NCI-H1417 (cell line): ENCODE results near the gene NSMCE4A.
A peak's percentile ranks its signal among the peaks of the same experiment; 100 is the strongest.
"Not testable (repeated sequence)": the region's sequence is repeated elsewhere in the genome, so short reads cannot be mapped to it uniquely, and the experiment has no call there.

Experiments used
- DNase-seq, 3 experiments: peaks; one replicate each; lab custom pipeline; 2025; lab: John Stamatoyannopoulos, UW

NSMCE4A gene

DNA sequence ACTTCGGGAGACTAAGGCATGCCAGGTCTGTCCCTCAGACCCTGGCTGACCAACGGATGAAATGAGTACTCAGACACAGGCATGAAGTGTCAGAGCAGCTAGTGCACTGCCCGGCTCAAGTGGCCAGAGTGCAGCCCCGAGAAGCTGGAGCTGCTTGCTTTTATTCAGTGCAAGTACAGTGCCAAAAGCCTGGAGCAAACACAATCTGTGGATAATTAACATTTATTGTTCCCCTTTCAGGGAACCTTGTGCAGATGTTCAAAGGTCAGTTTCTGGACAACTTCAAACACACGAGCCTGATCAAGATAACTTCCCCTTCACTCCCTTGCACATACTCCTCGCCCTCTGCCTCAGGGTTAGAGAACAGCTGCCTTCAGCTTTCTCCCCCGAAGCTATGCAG lies 39.3 kb downstream of the NSMCE4A start:
- no peak for DNase-seq

DNA sequence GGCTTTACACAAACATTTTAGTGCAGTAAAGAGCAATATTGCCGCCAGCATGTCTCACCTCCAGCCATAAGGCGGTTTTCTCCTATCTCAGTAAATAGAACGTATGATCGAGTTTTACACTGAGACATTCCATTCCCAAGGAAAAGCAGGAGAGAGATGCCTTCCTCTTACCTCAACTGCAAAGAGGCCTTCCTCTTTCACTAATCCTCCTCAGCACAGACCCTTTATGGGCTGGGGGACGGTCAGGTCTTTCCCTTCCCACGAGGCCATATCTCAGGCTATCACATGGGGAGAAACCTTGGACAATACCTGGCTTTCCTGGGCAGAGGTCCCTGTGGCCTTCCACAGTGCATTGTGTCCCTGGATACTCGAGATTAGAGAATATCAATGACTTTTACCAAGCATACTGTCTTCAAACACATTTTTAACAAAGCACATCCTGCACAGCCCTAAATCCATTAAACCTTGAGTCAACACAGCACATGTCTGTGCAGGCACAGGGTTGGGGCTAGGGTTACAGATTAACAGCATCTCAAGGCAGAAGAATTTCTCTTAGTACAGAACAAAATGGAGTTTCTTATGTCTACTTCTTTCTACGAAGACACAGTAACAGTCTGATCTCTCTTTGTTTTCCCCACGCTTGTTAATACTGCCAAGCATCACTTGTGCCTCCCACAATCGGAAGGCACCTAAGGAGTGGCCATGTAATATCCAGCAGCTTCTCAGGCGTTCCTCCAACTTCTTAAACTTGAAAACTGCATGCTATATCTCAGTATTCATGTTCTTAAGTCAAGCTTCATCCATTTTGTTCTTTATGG lies 44.5 kb downstream of the NSMCE4A start:
- DNase-seq, result not testable (repeated sequence)

DNA sequence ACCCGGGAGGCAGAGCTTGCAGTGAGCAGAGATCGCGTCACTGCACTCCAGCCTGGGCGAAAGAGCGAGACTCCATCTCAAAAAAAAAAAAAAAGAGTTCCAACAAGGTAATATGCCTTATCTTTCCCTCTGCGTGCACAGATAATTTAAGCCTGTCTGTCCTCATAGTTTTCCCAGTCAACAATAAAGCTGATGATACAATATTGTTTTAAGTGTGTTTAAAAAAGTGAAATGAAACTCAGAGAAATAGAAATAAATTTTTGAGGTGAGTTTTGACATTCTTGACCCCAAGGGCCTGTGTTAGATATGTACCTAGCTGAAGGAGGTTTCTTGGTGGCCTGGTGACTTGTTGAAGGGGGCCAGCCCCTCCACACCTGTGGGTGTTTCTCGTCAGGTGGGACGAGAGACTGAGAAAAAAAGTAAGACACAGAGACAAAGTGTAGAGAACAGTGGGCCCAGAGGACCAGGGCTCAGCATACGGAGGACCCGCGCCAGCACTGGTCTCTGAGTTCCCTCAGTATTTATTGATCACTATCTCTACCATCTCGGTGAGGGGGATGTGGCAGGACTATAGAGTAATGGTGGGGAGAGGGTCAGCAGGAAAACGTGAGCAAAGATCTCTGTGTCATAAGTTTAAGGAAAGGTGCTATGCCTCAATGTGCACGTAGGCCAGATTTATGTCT lies 45.3 kb downstream of the NSMCE4A start:
- not testable (repeated sequence) for DNase-seq

DNA sequence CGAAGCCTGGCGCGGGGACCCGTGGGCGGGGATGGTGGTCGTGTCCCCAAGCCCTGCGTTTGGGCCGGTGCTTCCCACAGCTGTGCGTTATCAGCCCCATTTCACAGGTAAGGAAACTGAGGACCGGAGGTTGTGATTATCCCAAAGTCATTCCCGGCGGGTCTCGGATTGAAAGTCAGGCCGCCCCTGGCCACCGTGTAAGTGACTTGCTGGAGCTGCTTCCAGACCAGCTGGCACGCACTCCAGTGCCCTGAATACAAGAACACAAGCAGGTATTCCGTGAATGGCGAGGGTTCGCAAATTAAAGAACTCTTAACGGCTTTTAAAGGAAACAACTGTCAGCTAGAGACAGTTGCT lies 46.5 kb downstream of the NSMCE4A start:
- no peak for DNase-seq

DNA sequence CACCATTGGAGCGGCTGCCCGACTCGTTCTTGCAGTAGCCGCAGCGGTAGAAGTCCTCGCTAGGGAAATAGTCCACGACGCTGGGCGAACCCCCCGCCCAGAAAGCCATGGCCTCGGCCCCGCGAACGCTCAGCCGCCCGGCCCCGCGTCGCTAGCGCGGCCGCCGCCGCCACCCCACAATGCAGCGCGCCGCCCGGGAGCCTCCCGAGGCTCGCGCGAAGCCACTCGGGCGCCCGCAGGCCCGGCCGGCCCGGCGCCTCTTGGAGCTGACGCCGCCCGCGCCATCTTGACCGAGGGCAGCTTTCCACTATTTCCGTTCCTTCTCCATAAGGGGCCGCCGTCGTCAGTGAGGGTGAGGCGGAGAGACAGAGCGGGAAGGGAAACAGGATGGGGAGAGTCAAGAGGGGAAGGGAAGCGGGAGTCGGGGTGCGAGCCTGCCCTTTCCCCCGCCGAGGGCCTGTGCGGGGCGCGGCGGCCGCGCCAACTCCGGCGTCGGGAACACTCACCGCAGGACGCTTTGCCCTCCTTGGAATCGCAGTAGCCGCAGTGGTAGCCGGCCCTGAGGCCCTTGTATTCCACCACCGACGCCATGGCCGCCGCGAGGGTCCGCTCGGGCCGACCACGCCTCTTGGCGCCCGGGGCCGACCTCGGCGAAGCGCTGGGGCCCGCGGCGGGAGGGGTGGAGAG lies 47.0 kb downstream of the NSMCE4A start, which contains the start of gene ATE1:
Gene ATE1 (minus strand): TSS at position 191 of the 687 bp plus-strand sequence. CDS start 82 bp downstream, at position 109.
- DNase-seq, result peak; percentile 80 to 92 (median 87)

DNA sequence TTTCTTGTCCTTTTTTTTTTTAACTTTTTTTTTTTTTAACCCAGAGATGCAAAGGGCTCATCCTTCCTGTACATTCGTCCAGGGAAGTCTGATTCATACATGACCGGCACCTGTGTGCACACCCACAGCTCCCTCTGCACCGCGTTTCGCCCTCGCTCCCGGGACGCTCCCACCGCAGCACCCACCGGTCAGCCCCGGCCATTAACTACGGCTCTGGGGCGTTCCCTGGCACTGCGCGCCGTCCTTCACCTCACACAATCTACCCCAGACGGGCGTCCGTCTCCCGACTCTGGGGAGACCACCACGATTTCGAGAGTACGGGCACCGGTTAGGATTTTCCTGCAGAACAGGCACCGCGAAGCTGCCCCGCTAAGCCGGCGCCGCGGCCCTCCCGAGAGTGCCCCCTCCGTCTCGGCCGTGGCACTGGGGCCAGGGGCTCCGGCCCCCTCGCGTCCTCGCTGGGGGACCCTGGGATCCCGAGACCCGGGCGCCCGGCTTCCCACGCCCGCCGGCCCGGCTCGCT lies 47.6 kb downstream of the NSMCE4A start:
- DNase-seq, result peak; percentile 17 to 82 (median 76)

DNA sequence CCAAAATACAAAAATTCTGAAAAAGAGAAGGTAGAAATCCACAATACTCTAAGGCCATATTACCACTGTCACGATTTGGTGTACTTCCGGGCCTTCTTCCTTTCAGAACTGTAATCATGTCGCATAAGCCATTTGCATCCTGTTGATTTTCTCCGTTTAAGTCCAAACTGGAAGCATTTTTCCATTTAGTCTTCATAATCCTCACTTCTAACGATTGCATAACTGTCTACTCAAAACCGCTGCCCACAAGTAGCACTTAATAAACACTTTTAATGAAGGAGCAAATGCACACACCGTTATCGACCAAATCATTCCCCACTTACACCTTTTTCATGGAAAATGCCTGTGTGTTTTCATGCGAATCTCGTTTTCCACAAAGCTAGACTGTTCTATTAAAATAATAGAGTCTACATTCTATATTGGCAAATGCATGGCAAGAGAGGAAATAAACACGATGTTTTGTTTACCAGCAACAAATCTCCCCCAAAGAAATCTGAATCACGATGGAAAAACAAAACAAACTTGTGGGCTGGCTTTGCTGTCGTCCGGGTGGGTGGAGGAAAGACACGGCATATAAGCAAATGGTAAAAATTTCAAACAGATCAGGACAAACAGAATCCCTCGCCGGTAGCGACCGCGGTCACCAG lies 48.2 kb downstream of the NSMCE4A start:
- peak in 1 of 3 experiments; percentile 57 for DNase-seq

DNA sequence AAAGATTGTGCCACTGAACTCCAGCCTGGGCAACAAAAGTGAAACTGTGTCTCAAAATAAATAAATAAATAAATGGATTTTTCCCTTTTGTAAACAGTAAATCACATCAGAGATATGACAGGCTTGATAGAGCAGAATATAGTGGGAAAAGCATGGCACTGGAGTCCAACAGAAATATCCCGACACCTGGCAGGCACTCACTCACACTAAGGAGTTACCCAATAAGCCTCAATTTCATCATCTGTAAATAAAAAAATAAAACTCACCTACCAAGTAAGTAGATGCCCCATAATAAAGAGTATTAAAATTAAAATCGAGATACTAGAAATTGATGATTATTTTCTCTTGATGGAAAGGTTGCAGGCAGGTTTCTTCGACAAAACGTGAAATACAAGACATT lies 48.9 kb downstream of the NSMCE4A start:
- DNase-seq, result no peak

DNA sequence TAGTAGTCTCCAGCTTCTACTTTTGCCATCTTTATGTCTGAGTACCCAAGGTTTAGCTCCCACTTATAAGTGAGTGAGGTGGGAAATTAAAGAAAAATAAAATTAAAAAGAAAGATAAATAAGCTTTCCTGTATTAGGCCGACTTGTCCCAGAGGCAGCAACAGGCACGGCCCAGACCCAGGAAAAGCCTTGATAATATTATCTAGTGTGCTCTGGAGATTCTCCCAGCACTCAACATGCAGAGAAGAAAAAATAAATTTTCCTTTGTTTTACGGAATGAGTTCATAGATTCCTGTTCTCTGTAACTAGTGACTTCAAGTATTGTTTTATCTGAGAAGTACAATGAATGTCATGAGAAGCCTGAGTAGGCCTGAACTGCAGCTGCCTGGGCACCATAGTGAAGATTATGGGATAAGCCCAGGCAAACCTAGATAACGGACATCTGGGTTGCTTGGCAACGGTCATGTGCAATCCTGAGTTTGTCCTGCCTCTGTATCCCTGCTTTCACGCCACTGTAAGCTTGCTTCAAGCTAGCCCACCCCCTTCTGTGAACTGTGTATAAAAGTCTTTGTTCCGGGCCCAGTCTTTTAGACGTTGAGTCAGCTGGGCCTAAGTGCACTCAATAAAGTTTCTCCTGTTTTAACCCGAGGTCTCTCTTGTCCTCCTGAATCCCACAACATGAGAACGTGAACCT lies 53.6 kb downstream of the NSMCE4A start:
- DNase-seq, result no peak

DNA sequence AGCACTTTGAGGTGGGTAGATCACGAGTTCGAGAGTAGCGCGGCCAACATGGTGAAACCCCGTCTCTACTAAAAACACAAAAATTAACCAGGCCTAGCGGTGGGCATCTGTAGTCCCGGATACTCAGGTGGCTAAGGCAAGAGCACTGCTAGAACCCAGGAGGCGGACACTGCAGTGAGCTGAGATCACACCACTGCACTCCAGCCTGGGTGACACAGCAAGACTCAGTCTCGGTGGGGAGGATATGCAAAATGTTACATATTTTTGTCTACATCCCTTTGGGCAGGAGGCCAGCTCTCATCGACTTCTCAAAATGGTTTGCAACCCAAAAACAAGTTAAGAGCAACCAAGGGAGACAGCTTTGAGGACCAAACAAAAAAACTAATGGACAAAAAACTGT lies 55.4 kb downstream of the NSMCE4A start:
- no peak for DNase-seq

DNA sequence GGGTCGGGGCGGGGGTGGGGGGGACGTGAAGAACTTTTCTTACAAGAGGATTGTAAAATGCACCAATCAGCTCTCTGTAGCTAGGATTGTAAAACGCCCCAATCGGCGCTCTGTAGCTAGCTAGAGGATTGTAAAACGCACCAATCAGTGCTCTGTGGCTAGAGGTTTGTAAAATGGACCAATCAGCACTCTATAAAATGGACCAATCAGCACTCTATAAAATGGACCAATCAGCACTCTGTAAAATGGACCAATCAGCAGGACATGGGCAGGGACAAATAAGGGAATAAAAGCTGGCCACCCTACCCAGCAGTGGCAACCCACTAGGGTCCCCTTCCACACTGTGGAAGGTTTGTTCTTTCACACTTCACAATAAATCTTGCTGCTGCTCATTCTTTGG lies 56.2 kb downstream of the NSMCE4A start:
- not testable (repeated sequence) for DNase-seq

DNA sequence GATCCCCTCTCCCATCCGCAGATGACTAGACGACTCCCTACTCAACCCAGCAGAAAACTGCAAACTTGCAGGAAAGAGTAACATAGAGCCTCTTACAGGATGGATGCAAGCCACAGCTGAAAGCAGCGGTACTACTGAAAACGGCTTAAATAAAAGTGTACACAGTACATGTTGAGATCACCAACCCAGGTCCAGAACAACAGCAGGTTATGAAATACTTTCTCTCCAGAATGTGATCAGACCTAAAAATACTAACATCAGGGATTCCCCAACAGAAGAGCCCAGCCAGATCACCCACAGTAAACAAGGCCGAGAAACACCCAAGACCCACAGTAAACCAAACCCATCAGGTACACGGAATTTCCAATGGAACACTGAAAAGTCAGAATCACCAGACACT lies 60.4 kb downstream of the NSMCE4A start:
- no peak for DNase-seq

DNA sequence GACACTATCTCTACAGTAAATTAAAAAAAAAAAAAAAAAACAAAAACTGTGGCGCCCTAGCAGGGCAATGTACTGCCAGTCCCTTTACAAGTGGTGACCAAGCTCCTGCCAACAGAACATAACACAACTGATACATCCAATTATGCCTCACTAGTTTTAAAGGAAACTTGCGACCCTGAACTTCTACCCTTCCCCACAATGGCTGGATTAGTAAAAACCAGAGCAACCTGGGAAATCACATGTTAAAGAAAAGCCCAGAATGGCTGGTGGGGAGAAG lies 63.7 kb downstream of the NSMCE4A start:
- no peak for DNase-seq

DNA sequence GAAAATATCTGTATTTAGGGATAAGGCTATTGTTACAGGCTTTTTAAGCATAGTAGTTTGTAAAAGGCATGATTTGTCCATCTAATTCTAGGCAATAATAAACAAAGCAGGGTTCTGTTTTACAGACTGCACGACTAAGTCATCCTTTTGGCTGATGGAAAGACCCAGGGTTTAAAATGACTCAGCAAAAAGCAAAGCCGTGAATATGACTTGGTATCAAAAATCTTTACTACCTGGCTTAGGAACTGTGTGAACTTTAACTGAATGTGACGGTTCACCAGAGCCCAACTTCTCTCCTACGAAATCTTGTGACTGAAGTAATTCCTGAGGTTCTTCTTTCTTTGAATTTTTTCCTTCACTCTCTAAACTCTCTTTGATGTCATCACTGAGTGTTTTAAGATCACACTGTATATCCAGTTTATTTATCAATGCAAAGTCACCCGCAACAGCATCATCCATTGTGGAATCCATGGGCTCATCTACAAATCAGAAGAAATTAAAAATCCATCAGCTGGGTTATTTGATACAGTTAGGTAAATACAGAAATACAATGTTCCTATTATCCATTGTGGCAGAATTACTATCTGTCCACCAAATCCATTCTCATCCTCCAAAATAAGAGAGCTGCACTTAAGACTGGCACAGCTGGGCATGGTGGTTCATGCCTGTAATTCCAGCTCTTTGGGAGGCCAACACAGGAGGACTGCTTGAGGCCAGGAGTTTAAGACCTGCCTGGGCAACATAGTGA lies 64.2 kb downstream of the NSMCE4A start:
- no peak for DNase-seq
